Tibial artery (tissue), 4 donors: ENCODE data around the gene UBE2E2.

Experiments used
- DNase-seq, 2 donors: peaks; one replicate each; pipeline ENCODE4 v3.0.0-alpha.2; 2019
- H3K27ac ChIP-seq, 2 donors: fragments of 200-600 bp; sonication (generic) in 1 of 2; 1 replicate in 1 of 2; 2 replicates in 1 of 2; pipeline ENCODE4 v1.5.1; 2018 to 2019; ENCODE audit warnings: mild to moderate bottlenecking in 1 of 2
- H3K27me3 ChIP-seq, 2 donors: fragments of 200-600 bp; sonication (generic) in 1 of 2; one replicate each; pipeline versions ENCODE4 v1.5.1 to v1.6.0; 2016 to 2019
- H3K36me3 ChIP-seq, 3 donors: fragments of 200-600 bp; sonication (generic) in 2 of 3; one replicate each; pipeline ENCODE4 v1.5.1; 2016 to 2019; ENCODE audit warnings: mild to moderate bottlenecking in 2 of 3
- H3K4me1 ChIP-seq, 4 donors: fragments of 200-600 bp; sonication (generic) in 2 of 4; 1 replicate in 3 of 4; 2 replicates in 1 of 4; pipeline ENCODE4 v1.5.1; 2016 to 2019
- H3K4me3 ChIP-seq, 2 donors: fragments of 200-600 bp; sonication (generic) in 1 of 2; 1 replicate in 1 of 2; 2 replicates in 1 of 2; pipeline ENCODE4 v1.5.1; 2018 to 2019; ENCODE audit warnings: mild to moderate bottlenecking in 2 of 2
- H3K9me3 ChIP-seq, 3 donors: fragments of 200-600 bp; sonication (generic) in 1 of 3; one replicate each; pipeline ENCODE4 v1.5.1; 2016 to 2019
- intact Hi-C: fragments of 100-400 bp; cut with DNase I; formaldehyde crosslinking; loops from one replicate; pipeline ENCODE4 v1.15.0; 2023; ENCODE audit warnings: low total_unique reads
- TF ChIP-seq, protein P1 (sequence below), 2 experiments: fragments of 200-600 bp in 1 of 2; fragments of 450-650 bp in 1 of 2; IDR thresholded peaks; one replicate each; pipeline ENCODE4 v1.5.1; 2017 to 2019; ENCODE audit warnings: antibody characterized with exemption in 2 of 2, mild to moderate bottlenecking in 1 of 2, moderate library complexity in 1 of 2

The UBE2E2 gene

GRCh38 chr3:23241256-23241655 is 38.1 kb downstream of the UBE2E2 start:
- TF ChIP-seq, protein P1, sequence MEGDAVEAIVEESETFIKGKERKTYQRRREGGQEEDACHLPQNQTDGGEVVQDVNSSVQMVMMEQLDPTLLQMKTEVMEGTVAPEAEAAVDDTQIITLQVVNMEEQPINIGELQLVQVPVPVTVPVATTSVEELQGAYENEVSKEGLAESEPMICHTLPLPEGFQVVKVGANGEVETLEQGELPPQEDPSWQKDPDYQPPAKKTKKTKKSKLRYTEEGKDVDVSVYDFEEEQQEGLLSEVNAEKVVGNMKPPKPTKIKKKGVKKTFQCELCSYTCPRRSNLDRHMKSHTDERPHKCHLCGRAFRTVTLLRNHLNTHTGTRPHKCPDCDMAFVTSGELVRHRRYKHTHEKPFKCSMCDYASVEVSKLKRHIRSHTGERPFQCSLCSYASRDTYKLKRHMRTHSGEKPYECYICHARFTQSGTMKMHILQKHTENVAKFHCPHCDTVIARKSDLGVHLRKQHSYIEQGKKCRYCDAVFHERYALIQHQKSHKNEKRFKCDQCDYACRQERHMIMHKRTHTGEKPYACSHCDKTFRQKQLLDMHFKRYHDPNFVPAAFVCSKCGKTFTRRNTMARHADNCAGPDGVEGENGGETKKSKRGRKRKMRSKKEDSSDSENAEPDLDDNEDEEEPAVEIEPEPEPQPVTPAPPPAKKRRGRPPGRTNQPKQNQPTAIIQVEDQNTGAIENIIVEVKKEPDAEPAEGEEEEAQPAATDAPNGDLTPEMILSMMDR (IDR thresholded peaks at IDR 0.05), result no peak
- Histone ChIP-seq H3K4me3 (no peak overlapping the region), H3K27me3 (no peaks in the 10 kb centered on the region), H3K27ac (no peak overlapping the region), H3K9me3 (no peaks in the 10 kb centered on the region), H3K4me1 (peaks cover 0 to 29% (median 0%) of the 10 kb centered on the region in 4 donors), H3K36me3 (no peaks in the 10 kb centered on the region)
- intact Hi-C loops, result no loop called here
- DNase-seq, result no peak

GRCh38 chr3:23242106-23242505 is 39.0 kb downstream of the UBE2E2 start:
- H3K4me3 ChIP-seq, result no peak overlapping the region
- intact Hi-C loops, result no loop called here

DNA sequence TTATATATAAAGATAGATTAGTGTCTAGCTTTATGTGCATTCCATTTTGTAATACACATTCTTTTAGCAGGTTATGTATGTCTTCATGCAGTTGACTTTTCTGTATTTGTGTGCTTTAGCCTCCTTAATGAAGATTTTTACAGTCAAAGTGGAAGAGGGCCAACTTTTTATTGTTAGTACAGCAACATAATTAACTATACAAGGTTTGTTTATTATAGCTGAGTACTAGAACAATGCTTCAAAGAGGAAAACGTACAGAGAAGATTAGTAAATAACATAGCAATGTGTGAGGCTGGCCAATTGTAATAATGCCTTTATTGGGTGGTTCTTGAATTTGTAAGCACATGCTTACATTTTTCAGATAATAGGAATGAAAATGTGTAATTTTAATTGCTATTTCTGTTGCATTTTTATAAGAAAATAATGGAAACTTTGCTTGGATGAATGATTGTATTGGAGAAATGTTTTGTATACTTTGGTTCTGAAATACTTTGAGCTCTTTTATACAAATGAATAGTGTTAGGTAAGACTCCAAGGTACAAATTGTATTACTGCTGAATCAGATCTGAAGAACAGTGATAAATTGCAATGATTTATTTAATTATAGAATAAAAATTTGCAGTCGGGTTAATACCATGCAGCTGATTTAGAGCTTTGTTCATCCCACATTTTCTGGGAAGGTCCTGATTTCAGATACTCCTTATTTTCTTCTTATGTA is 41.4 kb downstream of the UBE2E2 start:
- intact Hi-C loops, result no loop called here
- no peaks in the 10 kb centered on the region for H3K9me3 ChIP-seq
- no peaks in the 10 kb centered on the region for H3K36me3 ChIP-seq
- no peak overlapping the region for H3K27ac ChIP-seq
- H3K27me3 ChIP-seq, result no peaks in the 10 kb centered on the region
- no peak for DNase-seq
- peaks cover 0 to 35% (median 0%) of the 10 kb centered on the region in 4 donors for H3K4me1 ChIP-seq
- H3K4me3 ChIP-seq, result no peak overlapping the region
- TF ChIP-seq, protein P1 (IDR thresholded peaks at IDR 0.05), result no peak

More at GRCh38 chr3:23242106-23242505, 39.0 kb downstream of the UBE2E2 start:
- no peaks in the 10 kb centered on the region for H3K27me3 ChIP-seq
- H3K4me1 ChIP-seq, result peaks cover 0 to 29% (median 0%) of the 10 kb centered on the region in 4 donors
- TF ChIP-seq, protein P1 (IDR thresholded peaks at IDR 0.05), result no peak
- DNase-seq, result no peak
- no peaks in the 10 kb centered on the region for H3K9me3 ChIP-seq
- no peak overlapping the region for H3K27ac ChIP-seq
- no peaks in the 10 kb centered on the region for H3K36me3 ChIP-seq

GRCh38 chr3:23246651-23247050 is 43.5 kb downstream of the UBE2E2 start:
- peaks cover 0 to 27% (median 0%) of the 10 kb centered on the region in 4 donors for H3K4me1 ChIP-seq
- DNase-seq, result no peak
- TF ChIP-seq, protein P1 (IDR thresholded peaks at IDR 0.05), result no peak
- H3K36me3 ChIP-seq, result no peaks in the 10 kb centered on the region
- no peaks in the 10 kb centered on the region for H3K27me3 ChIP-seq
- H3K27ac ChIP-seq, result no peak overlapping the region
- H3K4me3 ChIP-seq, result no peak overlapping the region
- no peaks in the 10 kb centered on the region for H3K9me3 ChIP-seq
- intact Hi-C loops, result no loop called here

DNA sequence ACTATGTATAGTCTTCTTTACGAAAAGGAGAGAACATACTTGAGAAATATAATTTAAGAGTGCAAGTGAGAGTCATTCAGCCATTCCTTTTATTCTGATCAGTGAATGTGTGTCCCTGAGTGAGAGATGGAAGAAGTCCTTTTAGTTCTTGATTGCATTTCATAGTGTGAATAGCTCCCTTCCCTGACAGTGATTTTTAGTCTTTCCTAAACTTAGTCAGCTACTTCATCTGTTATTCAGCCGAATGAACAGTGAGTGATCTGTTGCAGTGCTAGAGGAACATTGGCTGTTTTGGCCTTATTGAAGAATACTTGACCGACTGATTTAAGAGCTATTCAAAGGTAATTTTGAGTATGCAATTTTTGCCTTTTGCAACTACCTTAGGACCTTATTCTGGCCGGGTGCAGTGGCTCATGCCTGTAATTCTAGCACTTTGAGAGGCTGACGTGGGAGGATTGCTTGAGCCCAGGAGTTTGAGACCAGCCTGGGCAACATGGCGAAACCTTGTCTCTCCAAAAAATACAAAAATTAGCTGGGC is 45.5 kb downstream of the UBE2E2 start:
- TF ChIP-seq, protein P1 (IDR thresholded peaks at IDR 0.05), result no peak
- no peak for DNase-seq
- Histone ChIP-seq H3K27ac (no peak overlapping the region), H3K27me3 (no peaks in the 10 kb centered on the region), H3K36me3 (no peaks in the 10 kb centered on the region), H3K4me1 (peaks cover 0 to 42% (median 0%) of the 10 kb centered on the region in 4 donors), H3K4me3 (no peak overlapping the region), H3K9me3 (no peaks in the 10 kb centered on the region)
- intact Hi-C loops, result no loop called here
